ENCODE results near the gene CPNE1. TPM values are rescaled to one million over a fixed set of nuclear protein-coding genes. Genes with fewer than 3 reads are reported as not detected.
A peak's percentile ranks its signal among the peaks of the same experiment; 100 is the strongest.

Gene CPNE1
- total RNA-seq, 1 donor from 2014 or later: 76.3 TPM

GRCh38 chr20:35629427-35630145, 35.1 kb downstream of the CPNE1 start:
- no peaks in the 10 kb centered on the region for H3K27me3 ChIP-seq (ENCODE audit: control insufficient read depth, insufficient read depth, low read length)
- TF ChIP-seq CTCF (IDR thresholded peaks at IDR 0.05; ENCODE audit: insufficient read depth, low read length, severe bottlenecking): no peak
- DNase-seq (ENCODE audit: low read depth) (no peak), FAIRE-seq (no peak)
- H3K4me3 ChIP-seq (ENCODE audit: low read depth, low read length): no peak overlapping the region
- peaks cover 19% of the 10 kb centered on the region for H3K36me3 ChIP-seq (ENCODE audit: control insufficient read depth, insufficient read depth, low read length)

- TF ChIP-seq CTCF (IDR thresholded peaks at IDR 0.05; ENCODE audit: insufficient read depth, low read length, severe bottlenecking): no peak
- peaks cover 17% of the 10 kb centered on the region for H3K36me3 ChIP-seq (ENCODE audit: control insufficient read depth, insufficient read depth, low read length)
Measured at GRCh38 chr20:35627121-35627520, 37.6 kb downstream of the CPNE1 start.

GRCh38 chr20:35626386-35627001, 38.2 kb downstream of the CPNE1 start:
- DNase-seq (ENCODE audit: low read depth): peak; percentile 71
- Histone ChIP-seq H3K27me3 (ENCODE audit: control insufficient read depth, insufficient read depth, low read length) (no peaks in the 10 kb centered on the region), H3K36me3 (ENCODE audit: control insufficient read depth, insufficient read depth, low read length) (peaks cover 16% of the 10 kb centered on the region), H3K4me3 (ENCODE audit: low read depth, low read length) (no peak overlapping the region)
- no peak for TF ChIP-seq CTCF (IDR thresholded peaks at IDR 0.05; ENCODE audit: insufficient read depth, low read length, severe bottlenecking)
- FAIRE-seq: peak; percentile 94

More at GRCh38 chr20:35627121-35627520, 37.6 kb downstream of the CPNE1 start:
- FAIRE-seq: no peak
- no peak overlapping the region for H3K4me3 ChIP-seq (ENCODE audit: low read depth, low read length)
- DNase-seq (ENCODE audit: low read depth): no peak
- H3K27me3 ChIP-seq (ENCODE audit: control insufficient read depth, insufficient read depth, low read length): no peaks in the 10 kb centered on the region

GRCh38 chr20:35625584-35626385, 38.9 kb downstream of the CPNE1 start:
- no peak for FAIRE-seq
- Histone ChIP-seq H3K4me3 (ENCODE audit: low read depth, low read length) (no peak overlapping the region), H3K36me3 (ENCODE audit: control insufficient read depth, insufficient read depth, low read length) (peaks cover 16% of the 10 kb centered on the region), H3K27me3 (ENCODE audit: control insufficient read depth, insufficient read depth, low read length) (no peaks in the 10 kb centered on the region)
- TF ChIP-seq CTCF (IDR thresholded peaks at IDR 0.05; ENCODE audit: insufficient read depth, low read length, severe bottlenecking): no peak
- DNase-seq (ENCODE audit: low read depth): peak; percentile 20

GRCh38 chr20:35621560-35621946, 43.1 kb downstream of the CPNE1 start:
- peaks cover 11% of the 10 kb centered on the region for H3K36me3 ChIP-seq (ENCODE audit: control insufficient read depth, insufficient read depth, low read length)
- no peak for FAIRE-seq
- H3K4me3 ChIP-seq (ENCODE audit: low read depth, low read length): no peak overlapping the region
- DNase-seq (ENCODE audit: low read depth): no peak
- TF ChIP-seq CTCF (IDR thresholded peaks at IDR 0.05; ENCODE audit: insufficient read depth, low read length, severe bottlenecking): no peak
- H3K27me3 ChIP-seq (ENCODE audit: control insufficient read depth, insufficient read depth, low read length): no peaks in the 10 kb centered on the region

Data from bronchial epithelial cell (primary cell).